Measurements from ENCODE around the gene KLHDC4. TPM values are rescaled to one million over a fixed set of nuclear protein-coding genes. Genes with fewer than 3 reads are reported as not detected.

KLHDC4 gene
- total and polyA plus RNA-seq, 9 of the 15 experiments (the other 6 are each of a cell fraction or from before 2014, with no cell fraction given), result 1.3 to 68.1 (median 32.8) TPM

DNA sequence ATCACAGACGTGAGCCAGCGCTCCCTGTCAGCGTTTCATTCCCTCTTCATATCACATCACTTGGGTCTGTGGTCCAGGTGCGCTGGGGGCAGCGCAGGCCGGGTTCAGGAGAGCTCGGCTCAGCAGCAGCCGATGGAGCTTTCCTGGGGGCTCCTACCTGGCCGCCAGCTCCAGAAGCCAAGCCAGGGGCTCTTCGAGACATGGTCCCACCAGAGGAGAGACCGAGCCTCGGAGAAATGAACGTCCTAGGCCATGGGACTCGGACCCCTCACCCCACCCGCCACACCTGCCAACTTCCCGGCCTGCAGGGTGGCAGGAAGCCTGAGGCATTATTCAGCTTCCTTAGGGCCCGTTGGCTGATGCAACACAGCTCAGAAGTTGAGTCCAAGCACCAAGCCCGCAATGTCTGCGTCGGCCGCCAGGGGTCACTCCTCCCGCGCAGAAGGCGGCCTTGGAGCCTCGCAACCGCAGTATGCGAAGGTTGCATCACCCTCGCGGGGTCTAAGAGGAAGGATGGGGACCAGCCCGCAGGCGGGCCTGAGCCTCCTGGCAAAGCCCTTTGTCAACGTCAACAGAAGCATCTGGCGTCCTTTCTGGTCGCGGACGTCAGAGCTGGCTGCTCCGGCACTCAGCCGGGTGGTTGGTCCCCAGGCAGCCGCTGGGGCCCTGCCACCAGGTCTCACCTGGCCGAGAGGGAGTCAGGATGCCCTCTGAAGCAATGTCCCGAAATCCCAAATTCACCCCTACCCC lies 13.2 kb upstream of the KLHDC4 start (continued):
- TF ChIP-seq NR4A1 (CRISPR knock-in tag; IDR thresholded peaks at IDR 0.05) (no peak; the same call in 1 of the 2 replicates), NR4A1 (tag; IDR thresholded peaks at IDR 0.05) (peak; percentile 96), CBFB (CRISPR knock-in tag; IDR thresholded peaks at IDR 0.05) (peak; percentile 100), EHMT2 (IDR thresholded peaks at IDR 0.05) (peak; percentile 83), HSF4 (CRISPR knock-in tag; IDR thresholded peaks at IDR 0.05; ENCODE audit: borderline replicate concordance) (peak; percentile 92), C11orf30 (IDR thresholded peaks at IDR 0.05; ENCODE audit: low read depth) (no peak), ZNF436 (CRISPR knock-in tag; IDR thresholded peaks at IDR 0.05) (no peak), DPF2 (IDR thresholded peaks at IDR 0.05) (0 out of 2 replicates have a peak, but pooled peaks have one; percentile 32), NFXL1 (CRISPR knock-in tag; IDR thresholded peaks at IDR 0.05) (peak; percentile 85), SRSF3 (IDR thresholded peaks at IDR 0.05; ENCODE audit: insufficient read depth, low read length) (peak; percentile 100), ZKSCAN8 (CRISPR knock-in tag; IDR thresholded peaks at IDR 0.05) (no peak; the same call in 1 of the 2 replicates), POLR2B (IDR thresholded peaks at IDR 0.05; ENCODE audit: low read depth, partially characterized antibody) (no peak), ZNF699 (CRISPR knock-in tag; IDR thresholded peaks at IDR 0.05; ENCODE audit: insufficient replicate concordance) (no peak), RBFOX2 (IDR thresholded peaks at IDR 0.05; ENCODE audit: low read depth, low read length) (peak; percentile 79), HBP1 (CRISPR knock-in tag; IDR thresholded peaks at IDR 0.05) (no peak)
- TF ChIP-seq, protein P1, sequence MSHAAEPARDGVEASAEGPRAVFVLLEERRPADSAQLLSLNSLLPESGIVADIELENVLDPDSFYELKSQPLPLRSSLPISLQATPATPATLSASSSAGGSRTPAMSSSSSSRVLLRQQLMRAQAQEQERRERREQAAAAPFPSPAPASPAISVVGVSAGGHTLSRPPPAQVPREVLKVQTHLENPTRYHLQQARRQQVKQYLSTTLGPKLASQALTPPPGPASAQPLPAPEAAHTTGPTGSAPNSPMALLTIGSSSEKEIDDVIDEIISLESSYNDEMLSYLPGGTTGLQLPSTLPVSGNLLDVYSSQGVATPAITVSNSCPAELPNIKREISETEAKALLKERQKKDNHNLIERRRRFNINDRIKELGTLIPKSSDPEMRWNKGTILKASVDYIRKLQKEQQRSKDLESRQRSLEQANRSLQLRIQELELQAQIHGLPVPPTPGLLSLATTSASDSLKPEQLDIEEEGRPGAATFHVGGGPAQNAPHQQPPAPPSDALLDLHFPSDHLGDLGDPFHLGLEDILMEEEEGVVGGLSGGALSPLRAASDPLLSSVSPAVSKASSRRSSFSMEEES (CRISPR knock-in tag; IDR thresholded peaks at IDR 0.05), result no peak
- TF ChIP-seq, protein P2, sequence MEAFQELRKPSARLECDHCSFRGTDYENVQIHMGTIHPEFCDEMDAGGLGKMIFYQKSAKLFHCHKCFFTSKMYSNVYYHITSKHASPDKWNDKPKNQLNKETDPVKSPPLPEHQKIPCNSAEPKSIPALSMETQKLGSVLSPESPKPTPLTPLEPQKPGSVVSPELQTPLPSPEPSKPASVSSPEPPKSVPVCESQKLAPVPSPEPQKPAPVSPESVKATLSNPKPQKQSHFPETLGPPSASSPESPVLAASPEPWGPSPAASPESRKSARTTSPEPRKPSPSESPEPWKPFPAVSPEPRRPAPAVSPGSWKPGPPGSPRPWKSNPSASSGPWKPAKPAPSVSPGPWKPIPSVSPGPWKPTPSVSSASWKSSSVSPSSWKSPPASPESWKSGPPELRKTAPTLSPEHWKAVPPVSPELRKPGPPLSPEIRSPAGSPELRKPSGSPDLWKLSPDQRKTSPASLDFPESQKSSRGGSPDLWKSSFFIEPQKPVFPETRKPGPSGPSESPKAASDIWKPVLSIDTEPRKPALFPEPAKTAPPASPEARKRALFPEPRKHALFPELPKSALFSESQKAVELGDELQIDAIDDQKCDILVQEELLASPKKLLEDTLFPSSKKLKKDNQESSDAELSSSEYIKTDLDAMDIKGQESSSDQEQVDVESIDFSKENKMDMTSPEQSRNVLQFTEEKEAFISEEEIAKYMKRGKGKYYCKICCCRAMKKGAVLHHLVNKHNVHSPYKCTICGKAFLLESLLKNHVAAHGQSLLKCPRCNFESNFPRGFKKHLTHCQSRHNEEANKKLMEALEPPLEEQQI (IDR thresholded peaks at IDR 0.05), result no peak
